ENCODE data around the gene KAZN. TPM values are rescaled to one million over a fixed set of nuclear protein-coding genes. Genes with fewer than 3 reads are reported as not detected.

The KAZN gene
- total and polyA plus RNA-seq, 3 donors from 2014 or later, result 12.1 to 14.6 (median 13.8) TPM

DNA sequence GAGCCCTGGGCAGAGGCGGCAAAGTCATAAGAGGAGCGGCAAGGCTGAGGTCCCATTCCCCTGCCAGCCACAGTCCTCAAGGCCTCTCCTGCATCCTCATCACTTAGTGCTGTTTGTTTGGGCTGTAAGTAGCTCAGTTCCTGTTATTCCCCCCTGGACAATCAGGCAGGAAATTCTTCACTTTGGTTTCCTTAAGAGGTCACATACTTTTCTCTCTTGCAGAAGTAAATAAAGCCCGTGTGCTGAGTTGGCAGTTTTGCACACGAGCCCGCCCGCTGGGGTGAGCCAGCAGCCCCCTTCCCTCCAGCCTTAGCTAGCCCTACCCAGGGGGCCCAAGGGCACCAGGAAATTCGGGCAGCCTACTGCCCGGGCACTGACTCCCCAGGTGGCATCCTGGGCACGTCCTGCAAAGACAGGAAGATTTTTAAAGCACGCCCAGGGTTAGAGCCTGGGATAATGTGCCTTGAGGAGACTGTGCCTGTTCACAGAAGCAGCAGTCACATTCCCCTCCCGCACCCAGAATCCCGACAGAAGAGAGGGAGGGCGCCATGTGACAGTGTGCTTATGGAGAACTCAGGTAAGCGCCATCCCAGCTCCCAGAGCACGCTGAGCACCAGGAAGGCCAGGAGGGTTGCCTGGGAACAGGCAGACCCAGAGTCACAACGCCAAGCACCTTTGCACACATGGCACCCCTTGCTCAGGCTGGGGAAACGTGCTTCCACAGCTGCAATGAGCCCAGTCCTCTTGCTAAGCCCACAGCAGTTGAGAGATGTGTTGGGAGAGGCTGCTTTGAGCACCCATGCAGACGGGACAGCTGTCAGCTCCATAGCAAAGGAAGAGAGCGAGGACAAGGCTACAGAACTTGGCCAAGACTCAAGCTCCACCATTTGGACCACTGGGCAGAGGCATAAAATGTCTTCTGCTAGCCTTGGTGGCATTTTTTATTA lies 410.6 kb downstream of the KAZN start:
- DNase-seq, result no peak
- H3K27ac ChIP-seq, result no peak overlapping the region
- H3K9me3 ChIP-seq, result no peaks in the 10 kb centered on the region
- no peak overlapping the region for H3K4me3 ChIP-seq
- TF ChIP-seq, protein P1, sequence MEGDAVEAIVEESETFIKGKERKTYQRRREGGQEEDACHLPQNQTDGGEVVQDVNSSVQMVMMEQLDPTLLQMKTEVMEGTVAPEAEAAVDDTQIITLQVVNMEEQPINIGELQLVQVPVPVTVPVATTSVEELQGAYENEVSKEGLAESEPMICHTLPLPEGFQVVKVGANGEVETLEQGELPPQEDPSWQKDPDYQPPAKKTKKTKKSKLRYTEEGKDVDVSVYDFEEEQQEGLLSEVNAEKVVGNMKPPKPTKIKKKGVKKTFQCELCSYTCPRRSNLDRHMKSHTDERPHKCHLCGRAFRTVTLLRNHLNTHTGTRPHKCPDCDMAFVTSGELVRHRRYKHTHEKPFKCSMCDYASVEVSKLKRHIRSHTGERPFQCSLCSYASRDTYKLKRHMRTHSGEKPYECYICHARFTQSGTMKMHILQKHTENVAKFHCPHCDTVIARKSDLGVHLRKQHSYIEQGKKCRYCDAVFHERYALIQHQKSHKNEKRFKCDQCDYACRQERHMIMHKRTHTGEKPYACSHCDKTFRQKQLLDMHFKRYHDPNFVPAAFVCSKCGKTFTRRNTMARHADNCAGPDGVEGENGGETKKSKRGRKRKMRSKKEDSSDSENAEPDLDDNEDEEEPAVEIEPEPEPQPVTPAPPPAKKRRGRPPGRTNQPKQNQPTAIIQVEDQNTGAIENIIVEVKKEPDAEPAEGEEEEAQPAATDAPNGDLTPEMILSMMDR (IDR thresholded peaks at IDR 0.05), result no peak
- no peak for TF ChIP-seq POLR2A (IDR thresholded peaks at IDR 0.05)
- WGBS, 2 donors, result 70 to 72% methylated on average over 13 to 19 of the region's 19 CpGs
- H3K4me1 ChIP-seq, result peaks cover 8% of the 10 kb centered on the region
- intact Hi-C loops (cut with DNase I; ENCODE audit: low total_unique reads), result no loop called here
- H3K36me3 ChIP-seq (ENCODE audit: low read depth, missing control alignments), result no peaks in the 10 kb centered on the region
- H3K27me3 ChIP-seq, result no peaks in the 10 kb centered on the region

DNA sequence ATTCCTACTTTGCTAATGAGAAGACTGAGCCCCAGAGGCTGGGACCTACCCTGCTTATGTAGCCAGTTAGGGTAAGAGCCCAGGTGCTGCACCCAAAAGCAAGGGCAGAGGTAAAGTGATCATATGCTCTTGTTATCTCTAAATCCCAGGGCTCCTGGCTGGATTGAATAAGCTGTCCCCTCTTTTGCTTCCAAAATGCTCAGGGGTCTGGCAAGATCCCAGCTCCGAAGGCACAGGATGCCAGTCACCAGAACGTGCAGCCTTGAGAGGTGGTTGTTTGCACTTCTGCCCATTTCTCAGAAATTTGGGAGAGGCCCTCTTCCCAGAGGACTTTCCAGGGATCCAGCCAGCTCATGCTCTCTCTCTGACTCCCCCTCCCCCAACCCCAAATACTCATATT lies 412.7 kb downstream of the KAZN start:
- no peaks in the 10 kb centered on the region for H3K36me3 ChIP-seq (ENCODE audit: low read depth, missing control alignments)
- DNase-seq, result no peak
- H3K27ac ChIP-seq, result no peak overlapping the region
- peaks cover 8% of the 10 kb centered on the region for H3K4me1 ChIP-seq
- no peaks in the 10 kb centered on the region for H3K9me3 ChIP-seq
- H3K27me3 ChIP-seq, result no peaks in the 10 kb centered on the region
- no peak overlapping the region for H3K4me3 ChIP-seq
- TF ChIP-seq, protein P1 (IDR thresholded peaks at IDR 0.05), result no peak
- no peak for TF ChIP-seq POLR2A (IDR thresholded peaks at IDR 0.05)
- intact Hi-C loops (cut with DNase I; ENCODE audit: low total_unique reads), result no loop called here
- WGBS, 2 donors, result 54 to 73% methylated on average over 2 of the region's 2 CpGs

DNA sequence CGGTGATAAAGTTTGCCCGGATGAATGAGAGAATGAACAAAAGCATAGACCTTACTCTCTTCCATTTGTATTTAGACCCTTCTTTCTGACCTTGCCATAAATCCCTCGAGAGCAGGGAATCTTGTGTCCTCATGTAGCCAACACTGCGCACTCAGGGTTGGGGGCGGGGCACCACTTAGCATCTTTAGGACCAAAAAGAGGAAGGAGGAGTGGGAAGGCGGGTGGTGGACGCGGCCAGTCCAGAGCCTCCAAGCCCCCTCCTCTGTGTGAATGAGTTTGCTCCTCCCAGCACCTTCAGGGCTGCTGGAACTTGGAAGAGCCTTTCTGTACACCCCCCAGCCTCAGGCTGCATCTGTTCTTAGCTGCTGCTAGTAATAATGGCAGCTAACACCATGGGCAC lies 413.2 kb downstream of the KAZN start:
- intact Hi-C loops (cut with DNase I; ENCODE audit: low total_unique reads), result no loop called here
- Histone ChIP-seq H3K27ac (no peak overlapping the region), H3K9me3 (no peaks in the 10 kb centered on the region), H3K27me3 (no peaks in the 10 kb centered on the region), H3K4me1 (peaks cover 8% of the 10 kb centered on the region), H3K36me3 (ENCODE audit: low read depth, missing control alignments) (no peaks in the 10 kb centered on the region), H3K4me3 (no peak overlapping the region)
- no peak for DNase-seq
- TF ChIP-seq POLR2A (IDR thresholded peaks at IDR 0.05), result no peak
- TF ChIP-seq, protein P1 (IDR thresholded peaks at IDR 0.05), result no peak
- WGBS, 2 donors, result 81 to 84% methylated on average over 8 of the region's 8 CpGs

DNA sequence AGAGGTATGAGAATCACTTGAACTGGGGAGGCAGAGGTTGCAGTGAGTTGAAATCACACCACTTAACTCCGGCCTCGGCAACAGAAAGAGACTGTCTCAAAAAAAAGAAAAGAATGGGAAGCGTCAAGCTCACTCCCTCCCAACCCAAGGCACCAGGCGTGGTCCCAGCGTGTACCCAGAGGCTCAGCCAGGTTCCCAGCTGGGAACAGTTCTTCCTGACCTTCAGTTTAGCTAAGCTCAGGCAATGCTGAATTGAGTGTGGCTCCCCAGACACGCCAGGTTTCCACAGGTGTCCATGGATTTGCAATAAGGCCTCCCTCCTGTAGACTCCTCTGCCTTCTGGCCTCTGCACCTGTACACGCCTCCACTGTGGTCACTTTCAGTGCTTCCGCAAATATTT lies 414.3 kb downstream of the KAZN start:
- intact Hi-C loops (cut with DNase I; ENCODE audit: low total_unique reads), result no loop called here
- no peak for DNase-seq
- H3K9me3 ChIP-seq, result no peaks in the 10 kb centered on the region
- H3K4me3 ChIP-seq, result no peak overlapping the region
- 73 to 75% methylated on average over 8 of the region's 8 CpGs for WGBS, 2 donors
- peaks cover 8% of the 10 kb centered on the region for H3K4me1 ChIP-seq
- H3K27me3 ChIP-seq, result no peaks in the 10 kb centered on the region
- H3K36me3 ChIP-seq (ENCODE audit: low read depth, missing control alignments), result no peaks in the 10 kb centered on the region
- no peak overlapping the region for H3K27ac ChIP-seq
- TF ChIP-seq, protein P1 (IDR thresholded peaks at IDR 0.05), result no peak
- no peak for TF ChIP-seq POLR2A (IDR thresholded peaks at IDR 0.05)

Data from testis (tissue), 3 donors.